ENCODE results near the gene TRHDE.

The TRHDE gene

GRCh38 chr12:72270246-72270645 lies 1.9 kb upstream of the TRHDE start:
- DNase-seq = no peak
- Histone ChIP-seq H3K36me3 (replicated peaks) (no peaks in the 10 kb centered on the region), H3K27me3 (replicated peaks) (no peaks in the 10 kb centered on the region), H3K4me3 (ENCODE audit: low read depth, low read length) (peak overlapping the region; percentile 84), H3K27ac (no peak overlapping the region)
- in situ Hi-C loops (cut with HindIII; ENCODE audit: low pct_ligation_motif_present, low sequenced_read_pairs) = no loop called here
- TF ChIP-seq CTCF (IDR thresholded peaks at IDR 0.05; ENCODE audit: low read depth, low read length, missing control alignments) = no peak

GRCh38 chr12:72270961-72271360 lies 1.2 kb upstream of the TRHDE start:
- Histone ChIP-seq H3K27ac (no peak overlapping the region), H3K4me3 (ENCODE audit: low read depth, low read length) (peak overlapping the region; percentile 84), H3K27me3 (replicated peaks) (no peaks in the 10 kb centered on the region), H3K36me3 (replicated peaks) (no peaks in the 10 kb centered on the region)
- no peak for TF ChIP-seq CTCF (IDR thresholded peaks at IDR 0.05; ENCODE audit: low read depth, low read length, missing control alignments)
- no peak for DNase-seq
- in situ Hi-C loops (cut with HindIII; ENCODE audit: low pct_ligation_motif_present, low sequenced_read_pairs) = no loop called here

GRCh38 chr12:72271451-72272090 lies 599 bp upstream of the TRHDE start:
- H3K36me3 ChIP-seq (replicated peaks) = no peaks in the 10 kb centered on the region
- no peaks in the 10 kb centered on the region for H3K27me3 ChIP-seq (replicated peaks)
- no peak overlapping the region for H3K27ac ChIP-seq
- peak; percentile 49 for TF ChIP-seq CTCF (IDR thresholded peaks at IDR 0.05; ENCODE audit: low read depth, low read length, missing control alignments)
- H3K4me3 ChIP-seq (ENCODE audit: low read depth, low read length) = peak overlapping the region; percentile 84
- DNase-seq = peak; percentile 43
- in situ Hi-C loops (cut with HindIII; ENCODE audit: low pct_ligation_motif_present, low sequenced_read_pairs) = no loop called here

GRCh38 chr12:72272731-72273498 lies 745 bp downstream of the TRHDE start:
- H3K4me3 ChIP-seq (ENCODE audit: low read depth, low read length) = peak overlapping the region; percentile 84

GRCh38 chr12:72273499-72273837 lies 1.3 kb downstream of the TRHDE start:
- H3K27me3 ChIP-seq (replicated peaks) = no peaks in the 10 kb centered on the region
- no peaks in the 10 kb centered on the region for H3K36me3 ChIP-seq (replicated peaks)
- in situ Hi-C loops (cut with HindIII; ENCODE audit: low pct_ligation_motif_present, low sequenced_read_pairs) = no loop called here
- H3K27ac ChIP-seq = no peak overlapping the region
- H3K4me3 ChIP-seq (ENCODE audit: low read depth, low read length) = peak overlapping the region; percentile 84
- no peak for DNase-seq
- TF ChIP-seq CTCF (IDR thresholded peaks at IDR 0.05; ENCODE audit: low read depth, low read length, missing control alignments) = no peak

More at GRCh38 chr12:72272731-72273498, 745 bp downstream of the TRHDE start:
- in situ Hi-C loops (cut with HindIII; ENCODE audit: low pct_ligation_motif_present, low sequenced_read_pairs) = no loop called here
- Histone ChIP-seq H3K27me3 (replicated peaks) (no peaks in the 10 kb centered on the region), H3K36me3 (replicated peaks) (no peaks in the 10 kb centered on the region), H3K27ac (no peak overlapping the region)
- DNase-seq = no peak
- TF ChIP-seq CTCF (IDR thresholded peaks at IDR 0.05; ENCODE audit: low read depth, low read length, missing control alignments) = peak; percentile 41
